Activated CD4-positive, alpha-beta T cell treated with anti-CD3 and anti-CD28 coated beads for 1 hour (primary cell): ENCODE data around the gene TKT.
"Not testable (repeated sequence)": the region's sequence is repeated elsewhere in the genome, so short reads cannot be mapped to it uniquely, and the experiment has no call there.

Experiments
- DNase-seq: peaks from one replicate; pipeline ENCODE4 v3.0.0-alpha.2; 2020

The TKT gene

DNA sequence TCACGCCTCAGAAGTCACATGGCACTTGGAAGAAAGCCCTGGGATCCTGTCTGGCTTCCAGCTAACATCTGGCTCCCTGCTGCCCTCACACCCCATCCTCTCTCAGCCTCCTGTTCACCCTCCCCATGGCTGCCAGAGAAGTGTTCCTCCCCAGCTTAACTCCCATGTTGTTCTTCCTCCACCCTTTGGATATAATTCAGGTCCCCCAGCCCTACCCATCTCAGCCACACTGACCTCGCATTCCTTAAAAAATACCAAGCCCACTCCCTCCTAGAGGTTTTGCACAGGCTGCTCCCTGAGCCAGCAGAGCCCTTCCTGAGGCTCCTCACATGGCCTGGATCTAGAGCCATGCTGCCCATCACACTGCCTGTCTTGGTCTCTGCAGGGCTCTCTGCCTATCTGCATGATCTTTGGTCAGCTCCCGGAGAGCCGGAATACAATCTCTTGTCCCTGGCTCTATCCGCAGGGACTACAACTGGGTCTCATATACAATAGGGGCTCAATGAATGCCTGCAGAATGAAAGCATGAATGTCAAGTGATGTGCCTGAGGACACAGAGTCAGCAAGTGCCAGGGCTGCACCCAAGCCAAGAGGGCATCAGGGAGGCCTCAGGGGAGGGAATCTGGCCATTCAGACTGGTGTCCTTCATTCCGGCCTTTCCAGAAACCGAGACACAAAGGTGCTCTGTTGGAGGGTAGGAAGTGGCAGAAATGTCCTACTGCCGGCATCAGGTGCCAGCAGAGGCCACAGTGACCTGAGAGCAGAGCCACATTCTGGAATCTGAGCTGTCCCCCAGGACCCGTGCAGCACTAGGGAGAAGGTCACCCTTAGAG is 3.8 kb upstream of the TKT start:
- no peak for DNase-seq

DNA sequence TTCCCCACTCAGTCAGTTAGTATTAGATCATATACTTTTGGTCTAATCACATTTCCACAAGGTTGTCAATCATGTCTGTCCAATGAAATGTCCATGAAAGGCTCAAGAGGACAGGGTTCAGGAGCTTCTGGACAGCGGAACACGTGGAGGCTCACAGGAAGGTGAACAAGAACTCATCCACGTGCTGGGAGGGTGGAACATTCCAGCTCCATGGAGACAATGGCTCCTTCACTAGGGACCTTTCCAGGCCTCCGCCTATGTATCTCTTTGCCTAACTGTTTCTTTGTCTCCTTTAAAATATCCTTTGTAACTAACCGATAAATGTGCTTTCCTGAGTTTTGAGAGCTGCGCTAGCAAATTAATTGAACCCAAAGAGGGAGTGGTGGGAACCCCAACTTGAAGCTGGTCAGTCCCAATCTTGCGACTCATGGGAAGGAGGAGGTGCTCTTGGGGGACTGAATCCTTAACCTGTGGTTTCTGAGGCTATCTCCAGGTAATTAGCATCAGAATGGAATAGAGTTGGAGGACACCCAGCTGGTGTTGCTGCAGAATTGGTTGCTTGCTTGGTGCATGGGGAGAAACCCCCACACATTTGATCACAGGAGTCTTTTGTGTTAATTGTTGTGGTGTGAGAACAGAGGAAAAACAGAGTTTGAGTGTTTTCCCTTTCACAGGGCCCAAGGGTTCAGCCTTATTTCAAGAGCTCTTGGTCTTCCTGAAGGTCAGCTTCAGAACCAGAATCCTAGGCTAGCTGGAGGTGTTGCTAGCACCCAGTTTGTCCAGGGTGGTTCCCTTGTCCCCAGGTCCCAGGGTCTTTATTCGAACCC is 3.0 kb upstream of the TKT start:
- DNase-seq: no peak

DNA sequence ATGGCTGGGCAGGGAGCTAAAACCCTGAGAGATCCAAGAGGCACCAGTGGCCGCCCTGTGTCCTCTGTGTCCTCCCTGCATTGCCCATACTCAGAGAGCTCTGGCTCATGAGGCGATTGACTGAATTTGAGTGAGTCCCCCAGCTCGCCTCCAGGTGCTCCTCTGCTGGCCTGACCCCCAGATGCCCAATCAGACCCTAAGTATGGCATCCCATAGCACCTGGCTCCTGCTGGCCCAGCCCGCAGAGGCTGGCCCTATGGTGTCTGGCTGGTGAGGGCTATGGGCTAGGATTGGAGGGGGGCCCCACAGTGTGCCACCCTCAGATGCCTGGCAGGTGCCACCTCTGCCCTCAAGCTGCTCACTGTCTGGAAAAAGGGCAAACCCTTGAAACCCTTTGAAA is 1.6 kb upstream of the TKT start:
- DNase-seq: no peak

DNA sequence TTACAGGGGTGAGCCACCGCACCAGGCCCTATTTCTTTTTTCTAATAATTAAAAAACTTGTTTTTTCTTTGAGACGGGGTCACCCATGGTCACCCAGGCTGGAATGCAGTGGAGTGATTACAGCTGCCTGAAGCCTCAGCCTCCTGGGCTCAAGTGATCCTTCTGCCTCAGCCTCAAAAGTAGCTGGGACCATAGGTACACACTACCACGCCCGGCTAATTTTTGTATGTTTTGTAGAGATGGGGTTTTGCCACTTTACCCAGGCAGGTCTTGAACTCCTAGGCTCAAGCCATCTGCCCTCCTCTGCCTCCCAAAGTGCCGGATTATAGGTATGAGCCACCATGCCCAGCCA is 858 bp upstream of the TKT start:
- DNase-seq: no peak

DNA sequence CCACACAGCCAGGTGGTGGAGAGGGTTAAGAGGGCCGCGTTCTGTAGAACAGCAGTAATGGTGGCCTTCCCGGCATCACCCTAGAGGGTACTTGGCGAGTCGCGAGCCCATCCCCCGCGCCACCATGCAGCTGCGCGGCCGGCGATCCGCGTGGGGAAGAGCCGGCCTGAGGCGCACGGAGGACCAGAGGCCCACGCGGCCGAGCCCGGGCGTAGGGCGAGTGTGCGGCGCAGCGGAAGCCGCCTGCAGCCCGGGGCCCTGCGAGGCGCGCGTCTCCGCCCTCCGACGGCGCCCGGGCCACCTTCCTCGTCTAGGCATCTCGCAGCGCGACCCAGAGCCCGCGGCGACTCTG is 423 bp downstream of the TKT start:
- peak; percentile 22 for DNase-seq

DNA sequence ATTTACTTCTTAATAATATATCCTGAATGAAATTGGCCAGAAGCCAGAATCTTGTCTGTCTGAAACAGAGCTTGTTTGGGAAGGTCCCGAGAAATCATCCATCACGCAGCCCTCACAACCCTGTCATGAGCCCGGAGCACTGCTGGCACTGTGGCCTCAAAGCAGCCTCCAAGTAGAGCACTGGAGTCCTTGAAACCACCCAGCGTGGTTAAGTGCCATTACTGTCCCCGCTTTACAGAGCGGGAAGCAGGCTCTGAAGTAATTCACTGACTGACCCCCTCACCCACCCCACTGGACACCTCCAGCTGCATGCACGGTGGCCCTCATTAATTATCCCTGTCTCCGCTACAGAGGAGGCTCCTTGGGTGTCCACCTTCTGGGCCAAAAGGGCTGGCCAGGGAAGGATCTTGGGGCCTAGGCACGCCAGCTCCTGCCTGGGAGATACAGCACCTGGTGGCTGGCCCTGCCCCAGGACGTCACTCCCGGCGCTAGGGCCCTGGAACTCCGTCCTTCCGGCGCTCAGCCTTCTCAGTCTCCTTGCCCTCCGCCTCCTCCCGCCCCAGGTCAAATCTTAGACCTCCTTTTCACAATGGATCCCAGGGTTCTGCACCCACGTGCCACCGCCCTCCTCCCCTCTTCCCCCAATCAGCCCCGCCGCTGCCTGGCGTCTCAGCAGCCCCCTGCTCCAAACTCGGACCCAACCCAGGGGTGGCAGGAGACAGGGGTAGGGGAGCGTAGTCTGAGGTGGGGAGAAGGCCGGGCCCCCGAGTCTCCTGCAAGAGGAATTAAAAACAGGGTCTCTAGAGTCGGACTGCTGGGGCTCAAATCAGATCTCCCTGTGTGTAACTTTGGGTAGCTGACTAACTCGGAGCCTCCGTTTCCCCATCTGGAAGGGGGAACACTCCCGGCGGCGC is 1.1 kb downstream of the TKT start:
- DNase-seq: no peak

DNA sequence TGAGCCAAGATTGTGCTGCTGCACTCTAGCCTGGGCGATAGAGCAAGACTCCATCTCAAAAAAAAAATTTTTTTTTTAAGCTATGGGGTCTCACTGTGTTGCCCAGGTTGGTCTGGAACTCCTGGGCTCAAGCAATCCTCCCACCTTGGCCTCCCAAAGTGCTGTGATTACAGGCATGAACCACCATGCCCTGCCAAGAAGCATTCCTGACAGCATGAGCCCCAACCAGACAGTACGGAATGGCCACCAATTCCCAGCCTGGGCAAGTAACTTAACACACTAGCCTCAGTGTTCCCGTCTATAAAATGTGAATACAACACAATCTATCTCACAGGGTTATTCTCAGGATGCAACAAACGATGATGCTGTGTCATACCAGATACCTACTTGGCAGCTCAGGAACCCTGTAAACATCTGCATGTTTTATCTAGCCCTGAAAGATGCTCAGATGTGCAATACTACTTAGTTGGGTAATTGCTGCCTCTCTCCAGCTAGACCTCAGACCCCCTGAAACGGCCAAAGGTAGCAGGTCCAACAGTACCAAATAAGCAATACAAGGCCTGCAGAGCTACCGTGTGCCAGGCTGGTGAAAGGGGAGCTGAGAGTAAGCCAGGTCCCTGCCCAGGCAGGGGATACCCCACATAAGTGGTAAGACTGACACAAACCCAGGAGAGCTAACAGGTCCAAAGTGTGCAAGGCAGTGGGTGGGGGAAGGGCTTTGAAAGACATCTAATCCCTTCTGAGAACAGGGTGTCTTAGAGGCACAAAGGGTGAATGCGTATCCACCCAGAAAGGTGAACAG is 1.9 kb downstream of the TKT start:
- no peak for DNase-seq

DNA sequence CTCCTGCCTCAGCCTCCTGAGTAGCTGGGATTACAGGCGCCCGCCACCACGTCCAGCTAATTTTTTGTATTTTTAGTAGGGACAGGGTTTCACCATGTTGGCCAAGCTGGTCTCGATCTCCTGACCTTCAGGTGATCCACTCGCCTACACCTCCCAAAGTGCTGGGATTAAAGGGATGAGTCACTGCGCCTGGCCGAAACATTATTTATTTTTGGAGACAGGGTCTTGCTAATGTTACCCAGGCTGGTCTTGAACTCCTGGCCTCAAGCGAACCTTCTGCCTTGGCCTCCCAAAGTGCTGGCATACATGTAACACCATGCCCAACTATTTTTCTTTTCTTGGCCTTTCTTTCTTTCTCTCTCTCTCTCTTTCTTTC is 2.9 kb downstream of the TKT start:
- not testable (repeated sequence) for DNase-seq

DNA sequence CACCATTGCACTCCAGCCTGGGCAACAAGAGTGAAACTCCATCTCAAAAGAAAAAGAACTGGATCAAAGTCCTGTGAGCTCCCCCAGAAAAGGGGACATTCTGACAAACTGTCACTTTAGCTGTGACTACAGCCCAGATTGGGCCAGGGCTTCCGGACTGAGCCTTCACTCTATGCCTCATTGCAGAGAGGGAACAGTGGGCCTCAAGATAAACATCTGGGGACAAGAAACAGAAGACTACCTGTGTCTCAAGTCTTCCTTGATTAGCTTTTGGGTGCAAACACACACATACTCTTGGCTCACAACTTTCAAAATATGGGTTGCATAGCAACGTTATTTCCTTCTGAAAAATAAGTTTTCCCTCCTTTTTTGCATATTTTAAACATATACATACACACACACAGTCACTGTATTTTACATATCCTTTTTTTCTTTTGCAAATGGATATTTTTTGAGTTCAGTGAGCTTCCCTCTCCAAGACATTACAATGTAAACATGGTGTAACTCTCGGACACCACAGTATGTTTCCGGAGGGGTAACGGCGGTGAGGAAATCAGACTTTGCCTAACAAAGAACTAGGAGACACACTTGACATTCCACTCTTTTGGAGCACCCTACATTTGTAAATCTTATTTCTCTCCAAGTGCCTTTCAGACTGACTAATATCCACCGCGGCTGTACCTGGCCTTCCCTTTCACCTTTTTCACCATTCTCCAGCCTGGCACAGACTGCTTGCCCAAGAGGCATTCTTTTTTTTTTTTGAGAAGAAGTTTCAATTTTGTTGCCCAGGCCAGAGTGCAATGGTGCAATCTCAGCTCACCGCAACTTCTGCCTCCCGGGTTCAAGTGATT is 3.5 kb downstream of the TKT start:
- no peak for DNase-seq

DNA sequence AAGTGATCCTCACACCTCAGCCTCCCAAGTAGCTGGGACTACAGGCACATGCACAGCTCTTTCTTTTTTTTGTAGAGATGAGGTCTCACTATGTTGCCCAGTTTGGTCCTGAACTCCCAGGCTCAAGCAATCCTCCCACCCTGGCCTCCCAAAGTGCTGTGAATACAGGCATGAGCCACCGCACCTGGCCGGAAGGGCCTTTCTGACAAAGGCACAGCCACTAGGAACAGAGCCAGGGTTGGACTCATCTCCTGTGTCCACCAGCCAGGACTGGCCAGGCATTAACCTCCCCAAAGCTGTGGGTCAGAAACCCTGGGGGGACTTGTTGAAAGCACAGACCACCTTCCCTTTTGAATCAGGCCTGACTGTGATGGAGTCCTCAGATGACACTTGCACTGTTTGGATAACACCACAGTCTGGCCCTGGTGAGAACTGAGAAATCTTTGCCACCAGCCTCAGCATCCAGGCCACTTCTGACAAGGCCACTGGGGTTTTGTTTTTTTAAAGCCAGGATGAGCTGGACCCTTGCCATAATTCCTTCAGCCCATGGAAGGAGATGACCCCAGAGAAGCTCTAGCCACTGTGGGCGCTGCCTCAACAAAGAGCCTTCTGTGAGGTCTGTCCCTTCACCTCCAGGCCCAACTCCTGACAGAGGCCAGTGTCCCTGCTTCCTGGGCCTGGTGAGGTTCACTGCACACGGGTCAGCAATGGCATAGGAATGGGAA is 4.8 kb downstream of the TKT start:
- no peak for DNase-seq

DNA sequence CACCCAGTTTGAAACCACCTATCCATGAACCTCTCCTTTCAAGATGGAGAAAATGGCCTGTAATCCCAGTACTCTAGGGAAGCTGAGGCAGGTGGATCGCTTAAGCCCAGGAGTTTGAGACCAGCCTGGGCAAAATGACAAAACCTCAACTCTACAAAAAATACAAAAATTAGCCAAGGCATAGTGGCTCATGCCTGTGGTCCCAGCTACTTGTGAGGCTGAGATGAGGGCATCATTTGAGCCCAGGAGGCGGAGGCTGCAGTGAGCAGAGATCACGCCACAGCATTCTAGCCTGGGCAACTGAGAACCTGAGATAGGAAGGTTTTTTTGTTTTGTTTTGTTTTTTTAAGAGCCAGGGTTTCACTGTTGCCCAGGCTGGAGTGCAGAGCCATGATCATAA is 5.4 kb downstream of the TKT start:
- no peak for DNase-seq

DNA sequence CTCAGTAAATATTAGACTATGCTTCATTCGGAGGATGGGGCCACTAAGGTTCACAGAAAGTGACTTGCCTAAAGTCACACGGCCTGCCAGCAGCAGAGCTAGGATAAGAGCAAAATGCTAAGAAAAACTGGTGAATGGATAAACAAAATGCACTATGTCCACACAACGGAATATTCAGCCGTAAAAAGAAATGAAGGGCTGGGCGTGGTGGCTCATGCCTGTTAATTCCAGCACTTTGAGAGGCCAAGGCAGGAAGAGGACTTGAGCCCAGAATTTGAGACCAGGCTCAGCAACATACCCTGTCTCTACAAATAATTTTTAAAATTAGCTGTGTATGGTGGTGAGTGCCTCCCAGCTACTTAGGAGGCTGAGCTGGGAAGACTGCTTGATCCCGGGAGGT is 7.7 kb downstream of the TKT start:
- DNase-seq: no peak

DNA sequence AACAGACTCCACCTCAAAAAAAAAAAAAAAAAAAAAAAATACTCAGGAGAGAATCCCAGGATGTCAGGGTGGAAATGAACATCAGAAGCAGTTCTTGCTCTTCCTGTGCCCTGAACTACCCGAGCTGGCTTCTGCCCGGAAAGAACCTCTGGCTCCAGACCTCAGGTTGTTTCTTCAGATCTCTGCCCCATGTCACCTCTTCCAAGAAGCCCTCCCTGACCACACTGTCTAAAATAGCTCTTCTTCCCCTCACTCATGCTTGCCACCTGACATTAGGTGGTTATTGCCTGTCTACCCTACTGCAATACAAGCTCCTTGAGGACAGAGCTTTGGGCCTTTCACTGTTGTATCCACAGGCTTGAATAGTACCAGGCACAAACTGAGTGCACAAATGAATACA is 8.2 kb downstream of the TKT start:
- DNase-seq: no peak

DNA sequence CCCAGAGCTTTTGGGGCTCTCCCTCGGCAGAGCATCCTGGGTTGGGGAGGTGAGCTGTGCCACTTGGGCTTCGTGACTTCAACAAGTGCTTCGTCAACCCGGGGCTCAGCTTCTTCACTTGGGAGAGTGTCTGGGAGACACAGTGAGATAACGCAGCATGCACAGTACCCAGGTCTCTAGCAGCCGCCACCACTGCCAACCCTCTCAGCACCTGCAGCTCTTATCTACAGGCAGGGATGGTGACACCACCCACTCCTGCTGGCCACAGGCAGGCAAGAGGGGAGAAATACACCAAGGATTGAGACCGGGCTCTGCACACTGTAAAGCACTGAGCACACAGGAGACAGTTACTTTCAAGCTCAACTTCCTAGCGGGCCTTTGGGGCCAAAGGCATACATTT is 11.6 kb downstream of the TKT start:
- DNase-seq: no peak

DNA sequence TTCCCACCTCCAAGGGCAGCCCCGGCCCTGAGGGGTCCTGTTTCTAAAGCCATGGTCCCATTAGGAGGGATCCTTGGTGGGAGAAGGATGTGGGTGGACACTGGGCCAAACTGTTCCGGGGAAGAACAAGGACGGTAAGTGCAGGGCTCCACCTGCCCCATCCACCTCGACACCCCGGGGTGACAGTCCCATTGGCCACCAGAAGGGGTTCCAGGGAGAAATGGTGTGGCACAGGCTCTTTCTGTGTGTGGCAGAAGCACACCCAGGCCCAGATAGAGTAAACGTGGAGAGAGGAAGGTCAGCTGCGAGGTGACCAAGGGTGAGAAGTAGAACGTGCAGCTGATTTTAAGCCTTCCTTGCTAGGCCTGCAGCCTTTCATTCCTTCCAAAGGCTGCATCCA is 12.0 kb downstream of the TKT start:
- no peak for DNase-seq

DNA sequence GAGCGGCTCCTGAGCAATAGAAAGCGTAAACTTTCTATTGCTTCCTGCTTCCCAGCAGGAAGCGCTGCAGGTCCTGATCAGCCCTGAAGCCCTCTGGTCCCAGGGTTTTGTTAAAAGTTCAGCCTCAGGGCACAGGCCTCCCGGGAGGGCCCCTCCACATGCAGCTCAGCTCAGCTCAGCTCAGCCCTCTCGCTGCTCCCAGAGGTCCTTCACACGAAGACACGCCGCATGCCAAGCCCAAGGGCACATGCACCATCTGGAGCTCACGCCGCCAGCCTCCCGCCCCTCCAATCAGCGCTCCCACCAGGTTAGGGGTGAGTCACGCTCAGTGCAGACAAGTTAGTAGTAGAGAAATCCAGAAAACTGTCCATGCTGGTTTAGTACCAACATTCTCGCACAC is 12.7 kb downstream of the TKT start:
- no peak for DNase-seq

DNA sequence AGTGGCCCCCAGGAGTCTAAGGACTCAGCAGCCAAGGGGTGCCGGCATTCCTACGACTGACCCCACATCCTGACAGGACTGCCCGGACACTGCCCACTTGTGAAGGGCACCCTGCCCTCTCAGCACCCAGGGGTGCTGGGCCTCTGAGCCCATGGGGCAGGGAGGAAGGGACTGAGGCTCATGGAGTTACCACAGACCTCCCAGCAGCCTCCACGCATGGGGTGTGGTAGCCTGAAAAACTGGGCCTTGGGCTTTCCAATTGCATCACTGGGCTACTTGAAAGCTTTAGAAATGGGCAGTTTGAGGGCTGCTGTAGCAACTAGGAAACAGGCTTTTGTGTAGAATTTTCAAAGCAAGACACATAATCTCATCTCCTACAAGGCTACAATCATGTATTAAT is 13.2 kb downstream of the TKT start:
- DNase-seq: no peak

DNA sequence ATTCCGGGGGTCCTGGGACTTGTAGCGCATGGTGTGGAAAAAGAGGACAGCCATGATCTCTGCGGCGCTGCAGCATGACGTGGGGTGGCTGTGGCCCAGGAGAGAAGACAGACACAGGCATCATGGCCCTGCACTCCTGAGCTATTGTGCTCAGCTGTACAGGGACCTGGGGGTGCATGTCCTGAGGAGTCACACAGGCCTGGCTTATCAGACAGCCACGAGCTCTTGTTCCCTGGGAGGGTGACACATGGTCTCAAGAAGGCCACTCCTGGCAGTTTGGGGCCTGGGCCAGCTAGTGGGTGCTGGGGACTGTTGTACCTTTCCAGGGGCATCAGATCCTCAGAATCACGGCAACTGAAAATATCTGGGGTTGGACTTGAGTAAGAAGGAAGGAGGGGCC is 13.7 kb downstream of the TKT start:
- no peak for DNase-seq

DNA sequence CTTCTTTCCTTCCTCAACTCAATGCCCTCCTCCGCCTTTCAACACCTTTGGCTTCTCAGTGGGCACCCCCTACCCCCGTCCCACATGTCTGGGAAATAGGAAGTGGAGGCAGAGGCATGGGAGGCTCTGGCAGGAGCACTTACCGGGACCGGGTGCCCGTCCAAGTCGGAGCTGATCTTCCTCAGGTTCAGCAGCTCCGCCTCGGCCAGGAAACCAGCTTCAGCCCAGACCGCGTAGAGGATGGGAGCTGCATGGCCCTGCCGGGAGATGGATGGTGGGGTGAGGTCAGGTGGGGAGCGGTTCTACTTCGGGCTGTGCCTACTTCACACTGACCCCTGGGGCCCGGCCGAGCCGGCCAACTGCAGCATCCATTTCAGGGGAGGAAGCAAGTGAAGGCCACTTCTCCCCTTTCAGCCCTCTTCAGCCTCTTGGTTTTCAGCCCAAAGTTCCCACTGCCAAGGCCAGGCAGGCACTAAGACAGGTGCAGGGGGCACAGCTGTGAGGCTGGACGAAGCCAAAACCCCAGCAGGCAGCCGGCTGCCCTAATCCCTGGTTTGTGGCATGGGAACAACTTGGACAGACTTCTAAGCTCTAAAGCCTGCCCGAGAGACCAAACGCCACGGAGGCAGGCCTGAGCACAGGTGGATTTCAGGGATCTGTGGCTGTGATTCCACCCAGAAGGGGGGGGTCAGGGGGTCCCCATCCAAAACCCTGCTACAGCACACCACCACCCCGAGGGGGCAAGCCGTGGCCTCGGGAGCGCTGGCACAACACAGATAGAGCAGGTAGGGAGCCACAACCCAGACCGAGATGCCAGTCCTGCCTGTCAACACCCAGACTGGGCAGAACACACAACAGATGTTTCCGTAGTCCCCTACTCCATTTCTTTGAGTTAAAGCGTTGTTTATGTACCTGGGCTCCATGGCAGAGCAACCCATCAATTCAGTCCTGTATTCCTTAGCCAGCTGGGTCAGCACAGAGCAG is 14.5 kb downstream of the TKT start:
- no peak for DNase-seq

DNA sequence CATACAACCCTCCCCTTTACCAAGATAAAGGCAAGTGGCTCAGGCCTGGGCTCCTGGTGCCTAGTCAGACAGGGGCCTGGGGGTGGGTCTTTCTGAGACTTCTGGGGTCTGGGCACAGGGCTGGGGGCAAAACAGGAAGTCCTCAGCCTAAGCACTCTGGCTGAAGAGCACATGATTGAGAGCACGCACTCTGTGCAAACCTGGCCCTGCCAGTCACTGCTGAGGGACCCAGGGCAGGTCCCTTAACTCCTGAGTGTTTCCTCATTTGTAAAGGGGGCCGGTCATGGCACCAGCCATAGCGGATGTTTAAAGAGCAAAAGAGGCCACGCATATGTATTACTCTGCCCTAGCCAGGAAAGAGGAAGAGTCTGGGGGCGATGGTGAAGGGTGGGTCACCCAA is 16.0 kb downstream of the TKT start:
- no peak for DNase-seq
